ENCODE results near the gene HACD3.
"Not testable (repeated sequence)": the region's sequence is repeated elsewhere in the genome, so short reads cannot be mapped to it uniquely, and the experiment has no call there.

The HACD3 gene

DNA sequence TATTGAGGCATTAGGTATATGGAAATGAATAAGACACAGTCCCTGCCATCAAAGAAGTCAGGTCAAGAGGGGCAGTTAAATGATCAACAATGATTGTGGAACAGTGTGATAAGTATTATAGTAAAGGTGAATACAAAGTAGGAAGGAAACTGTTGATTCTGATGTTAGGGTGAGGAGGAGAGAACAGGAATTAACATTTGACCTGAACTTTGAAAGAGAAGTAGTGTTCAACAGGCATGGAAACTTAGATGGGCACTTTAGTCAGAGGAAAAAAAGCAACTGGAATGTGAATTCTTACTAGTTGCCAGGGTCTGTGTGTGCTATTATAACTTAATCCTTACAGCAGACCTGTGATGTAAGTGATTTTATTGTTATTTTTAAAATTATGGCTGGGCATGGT is 17.6 kb downstream of the HACD3 start:
- H3K4me1 ChIP-seq (ENCODE audit: control insufficient read depth in 2 of 2, insufficient read depth in 2 of 2, low read length in 2 of 2) = no peaks in the 10 kb centered on the region
- H3K36me3 ChIP-seq (ENCODE audit: control insufficient read depth in 2 of 2, insufficient read depth in 2 of 2, low read length in 2 of 2) = no peaks in the 10 kb centered on the region
- H3K9me3 ChIP-seq (ENCODE audit: control insufficient read depth in 2 of 2, low read length in 2 of 2) = no peaks in the 10 kb centered on the region
- no peak overlapping the region for H3K27ac ChIP-seq (ENCODE audit: low read depth in 2 of 2, low read length in 2 of 2)
- H3K27me3 ChIP-seq (ENCODE audit: control insufficient read depth in 2 of 2, insufficient read depth in 2 of 2, low read length in 2 of 2) = no peaks in the 10 kb centered on the region
- no peak overlapping the region for H3K9ac ChIP-seq (ENCODE audit: low read depth in 1 of 2, low read length in 2 of 2)
- H3K4me3 ChIP-seq (ENCODE audit: low read length in 2 of 2) = no peak overlapping the region

DNA sequence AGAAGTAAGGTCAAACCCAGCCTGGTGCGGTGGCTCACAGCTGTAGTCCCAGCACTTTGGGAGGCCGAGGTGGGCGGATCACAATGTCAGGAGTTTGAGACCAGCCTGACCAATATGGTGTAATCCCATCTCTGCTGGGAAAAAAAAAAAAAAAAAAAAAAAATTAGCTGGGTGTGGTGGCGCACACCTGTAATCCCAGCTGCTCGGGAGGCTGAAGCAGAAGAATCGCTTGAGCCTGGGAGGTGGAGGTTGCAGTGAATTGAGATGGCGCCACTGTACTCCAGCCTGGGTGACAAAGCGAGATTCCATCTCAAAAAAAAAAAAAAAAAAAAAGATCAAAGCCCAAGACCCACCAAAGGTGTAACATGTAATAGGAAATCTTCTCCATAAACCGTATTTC is 19.0 kb downstream of the HACD3 start:
- H3K27ac ChIP-seq (ENCODE audit: low read depth in 2 of 2, low read length in 2 of 2); H3K4me1 ChIP-seq (ENCODE audit: control insufficient read depth in 2 of 2, insufficient read depth in 2 of 2, low read length in 2 of 2); H3K27me3 ChIP-seq (ENCODE audit: control insufficient read depth in 2 of 2, insufficient read depth in 2 of 2, low read length in 2 of 2); H3K4me3 ChIP-seq (ENCODE audit: low read length in 2 of 2); H3K9ac ChIP-seq (ENCODE audit: low read depth in 1 of 2, low read length in 2 of 2); H3K9me3 ChIP-seq (ENCODE audit: control insufficient read depth in 2 of 2, low read length in 2 of 2); H3K36me3 ChIP-seq (ENCODE audit: control insufficient read depth in 2 of 2, insufficient read depth in 2 of 2, low read length in 2 of 2): not testable (repeated sequence)

DNA sequence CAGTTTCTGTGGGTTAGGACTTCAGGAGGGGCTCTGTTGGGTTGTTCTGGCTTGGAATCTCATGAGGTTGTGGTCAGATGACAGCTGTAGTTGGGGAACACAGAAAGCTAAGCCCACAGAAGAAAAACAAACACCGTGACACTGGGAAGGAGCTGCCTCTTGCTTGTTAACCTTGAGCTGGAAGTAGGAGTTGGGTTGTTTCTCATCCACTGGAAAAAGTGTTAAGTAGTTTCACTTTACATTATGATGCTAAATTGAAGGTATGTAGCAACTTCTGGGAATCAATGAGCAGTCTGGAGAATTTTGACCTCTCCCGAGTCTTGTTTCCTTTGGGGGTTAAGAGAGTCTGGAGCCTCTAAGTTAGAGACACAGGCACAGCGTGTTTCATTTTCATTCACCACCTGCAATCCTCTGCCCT is 20.4 kb downstream of the HACD3 start:
- Histone ChIP-seq H3K4me1 (ENCODE audit: control insufficient read depth in 2 of 2, insufficient read depth in 2 of 2, low read length in 2 of 2) (no peaks in the 10 kb centered on the region), H3K4me3 (ENCODE audit: low read length in 2 of 2) (no peak overlapping the region), H3K27me3 (ENCODE audit: control insufficient read depth in 2 of 2, insufficient read depth in 2 of 2, low read length in 2 of 2) (no peaks in the 10 kb centered on the region), H3K9ac (ENCODE audit: low read depth in 1 of 2, low read length in 2 of 2) (no peak overlapping the region), H3K27ac (ENCODE audit: low read depth in 2 of 2, low read length in 2 of 2) (no peak overlapping the region), H3K36me3 (ENCODE audit: control insufficient read depth in 2 of 2, insufficient read depth in 2 of 2, low read length in 2 of 2) (peaks cover 0 to 7% of the 10 kb centered on the region in 2 donors), H3K9me3 (ENCODE audit: control insufficient read depth in 2 of 2, low read length in 2 of 2) (no peaks in the 10 kb centered on the region)

DNA sequence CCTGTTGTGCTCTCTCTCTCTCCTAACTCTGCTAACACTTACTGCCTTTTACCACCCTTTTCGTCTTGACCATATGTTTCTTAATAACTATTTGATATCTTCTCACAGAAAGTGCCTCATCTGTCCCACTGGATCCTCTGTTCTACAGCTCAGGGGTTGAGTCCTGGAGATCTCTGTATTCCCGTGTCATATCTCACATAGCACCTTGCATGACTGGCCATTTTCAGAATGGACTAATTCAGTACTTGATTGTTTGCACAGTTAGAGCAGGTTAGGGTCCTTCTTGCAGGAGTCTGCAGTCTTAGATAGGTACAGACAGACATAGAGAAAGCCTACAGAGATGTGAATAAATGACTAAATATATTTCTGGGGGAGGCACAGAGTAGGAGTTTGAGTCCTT is 20.9 kb downstream of the HACD3 start:
- Histone ChIP-seq H3K9me3 (ENCODE audit: control insufficient read depth in 2 of 2, low read length in 2 of 2) (no peaks in the 10 kb centered on the region), H3K4me3 (ENCODE audit: low read length in 2 of 2) (no peak overlapping the region), H3K4me1 (ENCODE audit: control insufficient read depth in 2 of 2, insufficient read depth in 2 of 2, low read length in 2 of 2) (no peaks in the 10 kb centered on the region), H3K27me3 (ENCODE audit: control insufficient read depth in 2 of 2, insufficient read depth in 2 of 2, low read length in 2 of 2) (no peaks in the 10 kb centered on the region), H3K27ac (ENCODE audit: low read depth in 2 of 2, low read length in 2 of 2) (no peak overlapping the region), H3K36me3 (ENCODE audit: control insufficient read depth in 2 of 2, insufficient read depth in 2 of 2, low read length in 2 of 2) (peaks cover under 1 to 7% of the 10 kb centered on the region in 2 donors), H3K9ac (ENCODE audit: low read depth in 1 of 2, low read length in 2 of 2) (no peak overlapping the region)

DNA sequence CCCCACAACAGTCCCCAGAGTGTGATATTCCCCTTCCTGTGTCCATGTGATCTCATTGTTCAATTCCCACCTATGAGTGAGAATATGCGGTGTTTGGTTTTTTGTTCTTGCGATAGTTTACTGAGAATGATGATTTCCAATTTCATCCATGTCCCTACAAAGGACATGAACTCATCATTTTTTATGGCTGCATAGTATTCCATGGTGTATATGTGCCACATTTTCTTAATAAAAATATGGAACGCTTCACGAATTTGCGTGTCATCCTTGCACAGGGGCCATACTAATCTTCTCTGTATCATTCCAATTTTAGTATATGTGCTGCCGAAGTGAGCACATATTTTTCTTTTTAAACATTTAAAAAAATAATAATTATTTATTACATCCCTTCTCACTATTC is 22.6 kb downstream of the HACD3 start:
- H3K4me1 ChIP-seq (ENCODE audit: control insufficient read depth in 2 of 2, insufficient read depth in 2 of 2, low read length in 2 of 2); H3K27ac ChIP-seq (ENCODE audit: low read depth in 2 of 2, low read length in 2 of 2); H3K27me3 ChIP-seq (ENCODE audit: control insufficient read depth in 2 of 2, insufficient read depth in 2 of 2, low read length in 2 of 2); H3K4me3 ChIP-seq (ENCODE audit: low read length in 2 of 2); H3K9ac ChIP-seq (ENCODE audit: low read depth in 1 of 2, low read length in 2 of 2); H3K9me3 ChIP-seq (ENCODE audit: control insufficient read depth in 2 of 2, low read length in 2 of 2): not testable (repeated sequence)
- H3K36me3 ChIP-seq (ENCODE audit: control insufficient read depth in 2 of 2, insufficient read depth in 2 of 2, low read length in 2 of 2) = peaks cover 6 to 17% of the 10 kb centered on the region in 2 donors

DNA sequence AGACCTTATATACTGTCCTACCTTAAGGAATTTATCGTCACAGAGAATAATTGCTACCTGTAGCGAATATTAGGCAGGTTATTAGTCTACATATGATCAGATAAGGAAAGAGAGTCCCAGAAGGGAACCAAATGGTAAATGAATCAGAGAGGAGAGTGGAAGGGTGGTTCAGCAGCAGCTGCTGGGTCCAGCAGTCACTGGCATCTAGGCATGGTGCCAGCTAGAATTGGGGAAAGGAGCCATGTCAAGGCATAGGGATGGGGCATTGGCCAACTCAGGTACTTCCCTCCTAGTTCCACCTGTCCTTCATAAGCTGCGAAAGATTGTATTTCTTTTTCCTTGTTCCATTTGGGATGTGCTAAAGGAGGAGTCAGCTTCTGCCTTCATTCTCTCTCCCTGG is 23.4 kb downstream of the HACD3 start:
- Histone ChIP-seq H3K27ac (ENCODE audit: low read depth in 2 of 2, low read length in 2 of 2) (no peak overlapping the region), H3K9ac (ENCODE audit: low read depth in 1 of 2, low read length in 2 of 2) (no peak overlapping the region)

DNA sequence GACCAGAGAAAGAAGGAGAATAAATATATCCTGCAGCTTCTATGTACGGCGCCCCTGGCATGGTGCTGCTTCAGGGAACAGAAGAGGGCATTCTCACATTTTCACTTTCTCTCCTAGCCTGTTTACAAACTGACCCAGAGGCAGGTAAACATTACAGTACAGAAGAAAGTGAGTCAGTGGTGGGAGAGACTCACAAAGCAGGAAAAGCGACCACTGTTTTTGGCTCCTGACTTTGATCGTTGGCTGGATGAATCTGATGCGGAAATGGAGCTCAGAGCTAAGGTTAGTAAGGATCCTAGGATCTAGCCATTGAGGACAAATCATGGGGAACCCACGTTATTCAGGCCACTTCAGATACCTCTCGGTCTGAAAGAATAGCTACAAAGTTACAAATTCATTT is 26.4 kb downstream of the HACD3 start:
- Histone ChIP-seq H3K4me3 (ENCODE audit: low read length in 2 of 2) (no peak overlapping the region), H3K27me3 (ENCODE audit: control insufficient read depth in 2 of 2, insufficient read depth in 2 of 2, low read length in 2 of 2) (no peaks in the 10 kb centered on the region), H3K9me3 (ENCODE audit: control insufficient read depth in 2 of 2, low read length in 2 of 2) (no peaks in the 10 kb centered on the region), H3K9ac (ENCODE audit: low read depth in 1 of 2, low read length in 2 of 2) (no peak overlapping the region), H3K27ac (ENCODE audit: low read depth in 2 of 2, low read length in 2 of 2) (no peak overlapping the region), H3K4me1 (ENCODE audit: control insufficient read depth in 2 of 2, insufficient read depth in 2 of 2, low read length in 2 of 2) (no peaks in the 10 kb centered on the region), H3K36me3 (ENCODE audit: control insufficient read depth in 2 of 2, insufficient read depth in 2 of 2, low read length in 2 of 2) (peaks cover 16 to 28% of the 10 kb centered on the region in 2 donors)

More for the DNA sequence above, 23.4 kb downstream of the HACD3 start:
- Histone ChIP-seq H3K27me3 (ENCODE audit: control insufficient read depth in 2 of 2, insufficient read depth in 2 of 2, low read length in 2 of 2) (no peaks in the 10 kb centered on the region), H3K9me3 (ENCODE audit: control insufficient read depth in 2 of 2, low read length in 2 of 2) (no peaks in the 10 kb centered on the region), H3K4me1 (ENCODE audit: control insufficient read depth in 2 of 2, insufficient read depth in 2 of 2, low read length in 2 of 2) (no peaks in the 10 kb centered on the region), H3K36me3 (ENCODE audit: control insufficient read depth in 2 of 2, insufficient read depth in 2 of 2, low read length in 2 of 2) (peaks cover 8 to 23% of the 10 kb centered on the region in 2 donors), H3K4me3 (ENCODE audit: low read length in 2 of 2) (no peak overlapping the region)

DNA sequence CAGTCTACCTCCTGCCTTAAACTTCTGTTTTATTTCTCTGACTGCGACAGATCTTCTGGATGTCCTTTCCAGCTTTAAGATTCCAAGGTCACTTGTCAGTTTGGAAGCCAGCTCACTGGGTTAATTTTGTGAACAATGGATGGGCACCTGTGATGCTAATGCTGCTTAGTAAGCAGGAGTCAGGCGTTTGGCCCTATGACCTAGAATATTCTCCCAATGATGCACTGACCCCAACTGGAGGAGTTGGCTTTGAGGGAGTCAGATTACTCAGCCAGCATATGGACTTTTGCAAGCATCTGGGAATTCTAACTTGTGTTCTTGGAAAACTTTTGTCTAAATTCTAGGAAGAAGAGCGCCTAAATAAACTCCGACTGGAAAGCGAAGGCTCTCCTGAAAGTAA is 28.1 kb downstream of the HACD3 start:
- Histone ChIP-seq H3K4me1 (ENCODE audit: control insufficient read depth in 2 of 2, insufficient read depth in 2 of 2, low read length in 2 of 2) (no peaks in the 10 kb centered on the region), H3K27ac (ENCODE audit: low read depth in 2 of 2, low read length in 2 of 2) (no peak overlapping the region), H3K4me3 (ENCODE audit: low read length in 2 of 2) (no peak overlapping the region), H3K27me3 (ENCODE audit: control insufficient read depth in 2 of 2, insufficient read depth in 2 of 2, low read length in 2 of 2) (no peaks in the 10 kb centered on the region), H3K9ac (ENCODE audit: low read depth in 1 of 2, low read length in 2 of 2) (no peak overlapping the region), H3K36me3 (ENCODE audit: control insufficient read depth in 2 of 2, insufficient read depth in 2 of 2, low read length in 2 of 2) (peaks cover 16 to 34% of the 10 kb centered on the region in 2 donors), H3K9me3 (ENCODE audit: control insufficient read depth in 2 of 2, low read length in 2 of 2) (no peaks in the 10 kb centered on the region)

DNA sequence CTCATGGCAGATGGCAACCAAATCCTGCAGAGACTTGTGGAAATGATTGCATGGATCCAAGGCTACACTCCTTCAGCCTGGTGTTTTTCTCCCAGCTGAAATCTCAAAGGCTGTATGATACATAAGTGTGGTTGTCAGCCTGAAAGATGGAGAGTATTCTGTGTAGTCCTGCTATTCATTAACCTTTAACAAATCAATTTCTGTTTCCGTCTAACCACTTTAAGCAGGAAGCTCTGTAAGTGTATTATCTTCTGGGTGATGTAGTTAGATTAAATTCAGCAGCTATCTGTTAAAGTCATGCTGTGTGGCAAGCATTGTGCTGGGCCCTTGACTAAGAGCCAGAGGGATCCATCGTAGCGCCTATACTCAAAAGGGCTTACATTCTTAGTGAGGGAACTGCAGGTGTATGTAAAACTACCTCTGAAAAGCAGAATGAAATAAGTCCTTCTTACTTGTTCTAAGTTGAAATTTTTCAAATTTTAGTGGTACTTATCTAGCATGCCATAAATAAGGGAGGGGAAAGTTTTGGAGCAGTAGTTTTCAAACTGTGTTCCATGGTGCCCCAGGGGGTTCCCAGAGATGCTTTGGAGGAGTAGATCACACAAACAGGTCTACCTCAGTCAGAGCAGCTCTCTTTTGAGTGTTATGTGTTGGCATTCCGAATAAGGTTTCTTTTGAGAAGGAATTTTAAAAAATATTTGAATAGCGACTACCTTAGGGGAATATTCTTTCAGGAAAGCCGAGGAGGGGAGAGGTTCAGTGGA is 28.9 kb downstream of the HACD3 start:
- Histone ChIP-seq H3K4me1 (ENCODE audit: control insufficient read depth in 2 of 2, insufficient read depth in 2 of 2, low read length in 2 of 2) (no peaks in the 10 kb centered on the region), H3K9ac (ENCODE audit: low read depth in 1 of 2, low read length in 2 of 2) (no peak overlapping the region), H3K4me3 (ENCODE audit: low read length in 2 of 2) (no peak overlapping the region), H3K36me3 (ENCODE audit: control insufficient read depth in 2 of 2, insufficient read depth in 2 of 2, low read length in 2 of 2) (peaks cover 21 to 36% of the 10 kb centered on the region in 2 donors), H3K9me3 (ENCODE audit: control insufficient read depth in 2 of 2, low read length in 2 of 2) (no peaks in the 10 kb centered on the region), H3K27me3 (ENCODE audit: control insufficient read depth in 2 of 2, insufficient read depth in 2 of 2, low read length in 2 of 2) (no peaks in the 10 kb centered on the region), H3K27ac (ENCODE audit: low read depth in 2 of 2, low read length in 2 of 2) (no peak overlapping the region)

DNA sequence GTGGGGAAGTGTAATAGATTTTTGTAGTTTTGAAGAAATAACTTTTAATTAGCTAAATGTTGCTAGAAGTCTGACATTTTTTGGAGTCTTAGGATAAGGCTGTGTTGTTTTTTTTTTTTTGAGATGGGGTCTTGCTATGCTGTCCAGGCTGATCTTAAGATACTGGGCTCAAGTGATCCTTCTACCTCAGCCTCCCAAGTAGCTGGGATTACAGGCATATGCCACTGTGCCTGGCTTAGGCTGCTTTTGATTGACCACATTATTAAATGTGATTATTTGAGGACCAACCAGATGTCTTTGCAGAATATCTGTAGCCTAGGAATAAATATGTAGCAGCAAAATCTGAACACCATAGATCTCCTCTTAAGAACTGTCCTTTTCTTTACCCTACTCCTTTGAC is 29.7 kb downstream of the HACD3 start:
- Histone ChIP-seq H3K36me3 (ENCODE audit: control insufficient read depth in 2 of 2, insufficient read depth in 2 of 2, low read length in 2 of 2) (peaks cover 23 to 37% of the 10 kb centered on the region in 2 donors), H3K4me1 (ENCODE audit: control insufficient read depth in 2 of 2, insufficient read depth in 2 of 2, low read length in 2 of 2) (no peaks in the 10 kb centered on the region), H3K9me3 (ENCODE audit: control insufficient read depth in 2 of 2, low read length in 2 of 2) (no peaks in the 10 kb centered on the region), H3K27me3 (ENCODE audit: control insufficient read depth in 2 of 2, insufficient read depth in 2 of 2, low read length in 2 of 2) (no peaks in the 10 kb centered on the region), H3K4me3 (ENCODE audit: low read length in 2 of 2) (no peak overlapping the region), H3K27ac (ENCODE audit: low read depth in 2 of 2, low read length in 2 of 2) (no peak overlapping the region), H3K9ac (ENCODE audit: low read depth in 1 of 2, low read length in 2 of 2) (no peak overlapping the region)

Data from mucosa of rectum (tissue), 2 donors.